Stomach (tissue), 9 donors: ENCODE data around the gene NTM. TPM values are rescaled to one million over a fixed set of nuclear protein-coding genes. Genes with fewer than 3 reads are reported as not detected.

ENCODE experiments used
- DNase-seq, 2 donors: peaks; one replicate each; pipeline versions ENCODE4 v3.0.0 to v3.0.0-alpha.2; 2013 to 2019
- H3K27ac ChIP-seq, 5 donors: fragments of 200-600 bp in 4 of 5; sonication (generic) in 4 of 5; one replicate each; pipeline ENCODE4 v1.5.1; 2013 to 2019; ENCODE audit warnings: mild to moderate bottlenecking in 1 of 5, moderate library complexity in 1 of 5
- H3K27me3 ChIP-seq, 3 donors: fragments of 200-600 bp; sonication (generic); one replicate each; pipeline ENCODE4 v1.5.1; 2017 to 2019; ENCODE audit warnings: mixed run types in 1 of 3
- H3K36me3 ChIP-seq, 4 donors: fragments of 200-600 bp; sonication (generic); 1 replicate in 3 of 4; 2 replicates in 1 of 4; pipeline ENCODE4 v1.5.1; 2016 to 2019
- H3K4me1 ChIP-seq, 4 donors: fragments of 200-600 bp; sonication (generic); one replicate each; pipeline ENCODE4 v1.5.1; 2016 to 2019
- H3K4me3 ChIP-seq, 4 donors: fragments of 200-600 bp; sonication (generic) in 3 of 4; one replicate each; pipeline ENCODE4 v1.5.1; 2016 to 2019; ENCODE audit warnings: mild to moderate bottlenecking in 1 of 4
- H3K9me3 ChIP-seq, 4 donors: fragments of 200-600 bp; sonication (generic); one replicate each; pipeline ENCODE4 v1.5.1; 2016 to 2019
- CTCF ChIP-seq, 7 experiments: fragments of 450-650 bp in 4 of 7; fragments of 200-600 bp in 3 of 7; sonication (generic) in 3 of 7; IDR thresholded peaks; one replicate each; pipeline ENCODE4 v1.5.1; 2016 to 2019; ENCODE audit warnings: antibody characterized with exemption in 7 of 7, control low read depth in 2 of 7, mild to moderate bottlenecking in 1 of 7
- EP300 ChIP-seq: sonication (generic); formaldehyde crosslinking; IDR thresholded peaks from one replicate; pipeline ENCODE4 v1.6.1; 2017; ENCODE audit warnings: antibody characterized with exemption
- POLR2A ChIP-seq, 4 donors: fragments of 450-650 bp; IDR thresholded peaks; one replicate each; pipeline ENCODE4 v1.6.1; 2016; ENCODE audit warnings: antibody characterized with exemption in 4 of 4, control low read depth in 2 of 4, mild to moderate bottlenecking in 1 of 4, moderate library complexity in 1 of 4
- POLR2AphosphoS5 ChIP-seq, 3 donors: sonication (generic); formaldehyde crosslinking; IDR thresholded peaks; one replicate each; pipeline ENCODE4 v1.6.1; 2016; ENCODE audit warnings: antibody characterized with exemption in 3 of 3
- WGBS, 5 donors: extraction: QIAGEN DNeasy Blood & Tissue Kit in 3 of 5; methylation state at CpG; one replicate each; pipeline versions ENCODE4 v1.1.5 to v1.1.7; 2013 to 2018; 5-methylcytosine and 5-hydroxymethylcytosine counted together
- intact Hi-C: fragments of 100-400 bp; cut with DNase I; formaldehyde crosslinking; loops from one replicate; pipeline ENCODE4 v1.15.1; 2023; ENCODE audit warnings: low total_unique reads
- polyA plus RNA-seq, 3 donors: library from polyadenylated mRNA; stranded (reverse); fragments of 200-250 nt; gene quantifications; one replicate each; pipeline ENCODE4 v1.2.3, GENCODE V29; 2013
- total RNA-seq, 5 donors: library from RNA; depleted of rRNA; stranded (reverse); fragments of >200 nt; gene quantifications; one replicate each; pipeline versions ENCODE4 v1.1.0 to v1.2.3, GENCODE V29; 2014 to 2016
- donor health status: healthy with polysubstance abuse.
- donor health status: Bipolar disorder and iron deficiency.
- donor health status: healthy.

NTM gene
- total and polyA plus RNA-seq, 8 donors, result 0.50 to 8.4 (median 1.3) TPM; not detected in 3

- Histone ChIP-seq H3K27me3 (no peaks in the 10 kb centered on the region), H3K4me3 (no peak overlapping the region), H3K36me3 (no peaks in the 10 kb centered on the region), H3K27ac (no peak overlapping the region), H3K4me1 (no peaks in the 10 kb centered on the region), H3K9me3 (no peaks in the 10 kb centered on the region)
- WGBS, 5 donors, result 68 to 97% (median 92%) methylated on average over 1 of the region's 1 CpG
- intact Hi-C loops, result no loop called here
- DNase-seq, result no peak
- TF ChIP-seq POLR2AphosphoS5 (IDR thresholded peaks at IDR 0.05) (no peak), CTCF (IDR thresholded peaks at IDR 0.05) (no peak), EP300 (no peak), POLR2A (IDR thresholded peaks at IDR 0.05) (no peak)
Observed at GRCh38 chr11:131412061-131412460, 41.6 kb downstream of the NTM start.

GRCh38 chr11:131413217-131413616, 42.8 kb downstream of the NTM start:
- Histone ChIP-seq H3K27ac (no peak overlapping the region), H3K36me3 (no peaks in the 10 kb centered on the region), H3K27me3 (no peaks in the 10 kb centered on the region), H3K9me3 (no peaks in the 10 kb centered on the region), H3K4me1 (no peaks in the 10 kb centered on the region), H3K4me3 (no peak overlapping the region)
- intact Hi-C loops, result no loop called here
- TF ChIP-seq CTCF (IDR thresholded peaks at IDR 0.05), result no peak
- TF ChIP-seq POLR2AphosphoS5 (IDR thresholded peaks at IDR 0.05), result no peak
- no peak for TF ChIP-seq EP300
- WGBS, 5 donors, result 82 to 90% (median 84%) methylated on average over 7 of the region's 7 CpGs
- DNase-seq, result no peak

- WGBS, 5 donors, result 65 to 74% (median 70%) methylated on average over 6 of the region's 6 CpGs
- Histone ChIP-seq H3K27me3 (no peaks in the 10 kb centered on the region), H3K9me3 (no peaks in the 10 kb centered on the region), H3K27ac (no peak overlapping the region), H3K4me1 (no peaks in the 10 kb centered on the region), H3K36me3 (no peaks in the 10 kb centered on the region), H3K4me3 (no peak overlapping the region)
- intact Hi-C loops, result no loop called here
- DNase-seq, result no peak
- TF ChIP-seq EP300 (no peak), POLR2AphosphoS5 (IDR thresholded peaks at IDR 0.05) (no peak), POLR2A (IDR thresholded peaks at IDR 0.05) (no peak), CTCF (IDR thresholded peaks at IDR 0.05) (no peak)
Observed at GRCh38 chr11:131418189-131418588, 47.8 kb downstream of the NTM start.

GRCh38 chr11:131421066-131421855, 50.8 kb downstream of the NTM start:
- H3K4me1 ChIP-seq, result peaks cover 0 to 5% (median 0%) of the 10 kb centered on the region in 4 donors
- no peaks in the 10 kb centered on the region for H3K27me3 ChIP-seq
- WGBS, 5 donors, result 87 to 91% (median 90%) methylated on average over 10 of the region's 10 CpGs
- H3K36me3 ChIP-seq, result no peaks in the 10 kb centered on the region
- DNase-seq, result no peak
- TF ChIP-seq CTCF (IDR thresholded peaks at IDR 0.05), result no peak
- TF ChIP-seq POLR2AphosphoS5 (IDR thresholded peaks at IDR 0.05), result no peak
- no peak for TF ChIP-seq POLR2A (IDR thresholded peaks at IDR 0.05)
- TF ChIP-seq EP300, result no peak
- no peaks in the 10 kb centered on the region for H3K9me3 ChIP-seq
- no peak overlapping the region for H3K27ac ChIP-seq
- no peak overlapping the region for H3K4me3 ChIP-seq
- intact Hi-C loops, result no loop called here
